B cell (primary cell): ENCODE data around the gene TNRC6C. TPM values are rescaled to one million over a fixed set of nuclear protein-coding genes. Genes with fewer than 3 reads are reported as not detected.

ENCODE experiments used
- ATAC-seq: fragments of 200-7000 bp; cut with Tn5 transposase; one replicate; pipeline ENCODE4 v1.10.0; 2021; ENCODE audit warnings: low read depth, mild to moderate bottlenecking, moderate number of reproducible peaks, moderate library complexity
- CTCF ChIA-PET: fragments of 350-600 bp; sonication (Branson Sonifier 250); formaldehyde crosslinking; loops from one replicate; lab custom pipeline; 2021; ENCODE audit warnings: antibody characterized with exemption, inconsistent platforms; lab: Charles Lee
- POLR2A ChIA-PET: fragments of 350-600 bp; sonication (Branson Sonifier 250); formaldehyde crosslinking; loops from one replicate; lab custom pipeline; 2021; ENCODE audit warnings: antibody characterized with exemption; lab: Charles Lee
- DNase-seq: peaks from one replicate; pipeline ENCODE4 v3.0.0; 2013
- H2AFZ ChIP-seq: 2 replicates; pipeline ENCODE4 v1.6.1; 2012; ENCODE audit warnings: mild to moderate bottlenecking, low read depth, low read length; ENCODE audit not compliant: insufficient read depth, poor library complexity, severe bottlenecking
- H3K27ac ChIP-seq, 2 donors: 1 replicate in 1 of 2; 2 replicates in 1 of 2; pipeline ENCODE4 v1.5.1; 2012 to 2013; ENCODE audit warnings: low read length in 2 of 2, mild to moderate bottlenecking in 2 of 2, moderate library complexity in 1 of 2
- H3K27me3 ChIP-seq, 4 experiments: fragments of 200-600 bp in 1 of 4; sonication (generic) in 1 of 4; replicated peaks in 1 of 4; 1 replicate in 2 of 4; 2 replicates in 2 of 4; pipeline versions ENCODE4 v1.6.1 to v1.7.0; 2013 to 2016; ENCODE audit warnings: low read length in 3 of 4, mild to moderate bottlenecking in 2 of 4, mixed read lengths in 1 of 4, moderate library complexity in 1 of 4; ENCODE audit not compliant: insufficient read depth in 4 of 4, control insufficient read depth in 3 of 4; ENCODE audit errors: control extremely low read depth in 1 of 4
- H3K36me3 ChIP-seq, 2 experiments: replicated peaks in 1 of 2; 1 replicate in 1 of 2; 2 replicates in 1 of 2; pipeline versions ENCODE4 v1.6.1 to v1.7.1; 2013; ENCODE audit warnings: low read length in 1 of 2; ENCODE audit not compliant: insufficient read depth in 2 of 2, control insufficient read depth in 1 of 2; ENCODE audit errors: control extremely low read depth in 1 of 2, extremely low read depth in 1 of 2
- H3K4me1 ChIP-seq, 2 donors: fragments of 200-600 bp in 1 of 2; sonication (generic) in 1 of 2; 1 replicate in 1 of 2; 2 replicates in 1 of 2; pipeline versions ENCODE4 v1.5.1 to v1.6.1; 2013 to 2017; ENCODE audit warnings: low read length in 2 of 2; ENCODE audit not compliant: control insufficient read depth in 2 of 2, insufficient read depth in 2 of 2
- H3K4me2 ChIP-seq: replicated peaks from 2 replicates; pipeline ENCODE3; 2012; ENCODE audit warnings: mild to moderate bottlenecking, low read depth, low read length; ENCODE audit not compliant: poor library complexity, severe bottlenecking
- H3K4me3 ChIP-seq, 5 experiments: fragments of 200-600 bp in 1 of 5; sonication (generic) in 1 of 5; 1 replicate in 3 of 5; 2 replicates in 2 of 5; pipeline versions ENCODE4 v1.5.1 to v1.7.0; 2011 to 2016; ENCODE audit warnings: low read length in 4 of 5, mild to moderate bottlenecking in 4 of 5, low read depth in 2 of 5, control low read depth in 1 of 5, moderate library complexity in 1 of 5; ENCODE audit not compliant: insufficient read depth in 1 of 5; ENCODE audit errors: control extremely low read depth in 1 of 5, extremely low read depth in 1 of 5
- H3K79me2 ChIP-seq: fragments of 200-600 bp; sonication (generic); one replicate; pipeline ENCODE4 v1.6.0; 2016; ENCODE audit warnings: low read length; ENCODE audit not compliant: control insufficient read depth, insufficient read depth
- H3K9ac ChIP-seq: fragments of 200-600 bp; sonication (generic); 2 replicates; pipeline ENCODE4 v1.6.1; 2017; ENCODE audit warnings: mild to moderate bottlenecking, low read length, moderate library complexity
- H3K9me3 ChIP-seq, 3 donors: one replicate each; pipeline versions ENCODE4 v1.6.1 to v1.7.1; 2013; ENCODE audit warnings: low read length in 2 of 3; ENCODE audit not compliant: control insufficient read depth in 2 of 3, insufficient read depth in 1 of 3; ENCODE audit errors: control extremely low read depth in 1 of 3
- H4K20me1 ChIP-seq: 2 replicates; pipeline ENCODE4 v1.6.0; 2012; ENCODE audit warnings: mild to moderate bottlenecking, low read length; ENCODE audit not compliant: insufficient read depth, control insufficient read depth, poor library complexity, severe bottlenecking
- H3K27ac Mint-ChIP-seq: one replicate; pipeline ENCODE4 v1.8.0; 2021; ENCODE audit warnings: mixed read lengths
- H3K27me3 Mint-ChIP-seq: one replicate; pipeline ENCODE4 v1.8.0; 2021; ENCODE audit warnings: mixed read lengths
- H3K4me1 Mint-ChIP-seq: one replicate; pipeline ENCODE4 v1.8.0; 2021; ENCODE audit warnings: mixed read lengths
- H3K4me3 Mint-ChIP-seq: one replicate; pipeline ENCODE4 v1.8.0; 2021; ENCODE audit warnings: mixed read lengths
- H3K9me3 Mint-ChIP-seq: one replicate; pipeline ENCODE4 v1.8.0; 2022; ENCODE audit warnings: mixed read lengths; ENCODE audit not compliant: insufficient read depth
- EZH2 ChIP-seq: IDR thresholded peaks from 2 replicates; pipeline ENCODE4 v1.6.1; 2012; ENCODE audit warnings: borderline replicate concordance, low read depth, mild to moderate bottlenecking, moderate library complexity, low read length; ENCODE audit not compliant: insufficient read depth, poor library complexity, severe bottlenecking
- WGBS: methylation state at CpG from one replicate; pipeline ENCODE4 v1.1.5; 2013; ENCODE audit warnings: missing lambda C conversion rate; ENCODE audit not compliant: insufficient coverage; 5-methylcytosine and 5-hydroxymethylcytosine counted together
- intact Hi-C: fragments of 100-400 bp; cut with micrococcal nuclease; formaldehyde crosslinking; loops from one replicate; pipeline ENCODE4 v1.10.0; 2022
- polyA plus RNA-seq: library from polyadenylated mRNA; depleted of rRNA; stranded (reverse); fragments of >200 nt; gene quantifications from 2 replicates; pipeline ENCODE4 v1.2.3, GENCODE V29; 2012
- total RNA-seq, 2 donors: library from RNA; stranded (reverse); fragments of 120-200 nt in 1 of 2; gene quantifications; 1 replicate in 1 of 2; 2 replicates in 1 of 2; pipeline versions ENCODE4 v1.2.3 to v1.2.4, GENCODE V29; 2013 to 2022
- TF ChIP-seq, protein P1 (sequence below): fragments of 200-600 bp; IDR thresholded peaks from one replicate; pipeline ENCODE4 v1.8.0; 2022; ENCODE audit warnings: antibody characterized with exemption, mild to moderate bottlenecking

TNRC6C gene
- total and polyA plus RNA-seq, 2 donors (not counting 1 experiment from before 2014, with no cell fraction given) = 3.9 to 63.8 TPM

DNA sequence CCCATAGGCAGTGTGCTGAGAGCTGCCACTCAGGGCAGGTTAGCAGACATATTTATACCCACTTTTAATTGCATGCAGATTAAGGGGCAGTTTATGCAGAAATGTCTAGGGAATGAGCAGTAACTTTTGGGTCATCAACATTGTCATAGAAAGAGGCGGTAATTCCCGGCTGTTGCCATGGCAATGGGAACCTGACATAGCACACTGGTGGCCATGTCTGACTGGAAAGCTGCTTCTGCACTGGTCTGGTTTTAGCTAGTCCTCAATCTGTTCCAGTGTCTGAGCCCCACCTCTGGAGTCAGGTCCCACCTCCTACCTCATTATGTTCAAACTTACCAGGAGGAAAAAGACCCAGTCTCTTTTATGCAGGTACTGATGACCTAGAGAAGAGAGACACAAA lies 31.5 kb upstream of the TNRC6C start:
- no peak for TF ChIP-seq EZH2
- TF ChIP-seq, protein P1, sequence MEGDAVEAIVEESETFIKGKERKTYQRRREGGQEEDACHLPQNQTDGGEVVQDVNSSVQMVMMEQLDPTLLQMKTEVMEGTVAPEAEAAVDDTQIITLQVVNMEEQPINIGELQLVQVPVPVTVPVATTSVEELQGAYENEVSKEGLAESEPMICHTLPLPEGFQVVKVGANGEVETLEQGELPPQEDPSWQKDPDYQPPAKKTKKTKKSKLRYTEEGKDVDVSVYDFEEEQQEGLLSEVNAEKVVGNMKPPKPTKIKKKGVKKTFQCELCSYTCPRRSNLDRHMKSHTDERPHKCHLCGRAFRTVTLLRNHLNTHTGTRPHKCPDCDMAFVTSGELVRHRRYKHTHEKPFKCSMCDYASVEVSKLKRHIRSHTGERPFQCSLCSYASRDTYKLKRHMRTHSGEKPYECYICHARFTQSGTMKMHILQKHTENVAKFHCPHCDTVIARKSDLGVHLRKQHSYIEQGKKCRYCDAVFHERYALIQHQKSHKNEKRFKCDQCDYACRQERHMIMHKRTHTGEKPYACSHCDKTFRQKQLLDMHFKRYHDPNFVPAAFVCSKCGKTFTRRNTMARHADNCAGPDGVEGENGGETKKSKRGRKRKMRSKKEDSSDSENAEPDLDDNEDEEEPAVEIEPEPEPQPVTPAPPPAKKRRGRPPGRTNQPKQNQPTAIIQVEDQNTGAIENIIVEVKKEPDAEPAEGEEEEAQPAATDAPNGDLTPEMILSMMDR = no peak
- Histone ChIP-seq H3K4me2 (no peak overlapping the region), H3K9me3 (peaks cover 0 to 9% (median 0%) of the 10 kb centered on the region in 3 donors), H3K4me3 (no peak overlapping the region), H4K20me1 (no peaks in the 10 kb centered on the region), H2AFZ (no peak overlapping the region), H3K27me3 (peaks cover 0 to 60% (median 7%) of the 10 kb centered on the region in 4 experiments), H3K27ac (no peak overlapping the region), H3K79me2 (no peaks in the 10 kb centered on the region), H3K36me3 (no peaks in the 10 kb centered on the region), H3K4me1 (no peaks in the 10 kb centered on the region), H3K9ac (no peak overlapping the region)
- ATAC-seq (no peak), DNase-seq (no peak)
- ChIA-PET POLR2A (no interaction called here), CTCF (no interaction called here)
- Mint-ChIP-seq H3K9me3 (no peaks in the 10 kb centered on the region), H3K4me1 (peaks cover 5% of the 10 kb centered on the region), H3K27me3 (peaks cover 56% of the 10 kb centered on the region), H3K4me3 (no peak overlapping the region), H3K27ac (no peak overlapping the region)
- intact Hi-C loops = no loop called here
- 87% methylated on average over 2 of the region's 2 CpGs for WGBS

- Histone ChIP-seq H3K9ac (no peak overlapping the region), H3K4me2 (no peak overlapping the region), H3K4me3 (no peak overlapping the region), H4K20me1 (no peaks in the 10 kb centered on the region), H3K27me3 (peaks cover 0 to 62% (median 8%) of the 10 kb centered on the region in 4 experiments), H2AFZ (no peak overlapping the region), H3K4me1 (no peaks in the 10 kb centered on the region), H3K9me3 (peaks cover 0 to 9% (median 0%) of the 10 kb centered on the region in 3 donors), H3K79me2 (no peaks in the 10 kb centered on the region), H3K36me3 (no peaks in the 10 kb centered on the region), H3K27ac (no peak overlapping the region)
- CTCF ChIA-PET = interaction anchor here (0.6 to 0.7 kb wide), 2 partner anchors 86 to 579 kb away, joined by 3 read pairs; no protein-coding TSS in a partner anchor
- Mint-ChIP-seq H3K27ac (no peak overlapping the region), H3K4me3 (no peak overlapping the region), H3K27me3 (peaks cover 52% of the 10 kb centered on the region), H3K4me1 (peaks cover 5% of the 10 kb centered on the region), H3K9me3 (no peaks in the 10 kb centered on the region)
- DNase-seq = no peak
- TF ChIP-seq EZH2 = no peak
- TF ChIP-seq, protein P1 = no peak
- intact Hi-C loops = no loop called here
- ATAC-seq = peak; percentile 10
- POLR2A ChIA-PET = no interaction called here
- WGBS = 83% methylated on average over 15 of the region's 16 CpGs
These were observed 30.6 kb upstream of the TNRC6C start for GRCh38 chr17:77927777-77928518.
